Ectodermal cell (in vitro differentiated cells): ENCODE data around the gene ABCA4.

ENCODE experiments used
- H3K27ac ChIP-seq: 2 replicates; pipeline ENCODE4 v1.7.0; 2013; ENCODE audit warnings: mild to moderate bottlenecking, low read depth, low read length; ENCODE audit not compliant: insufficient read depth, poor library complexity, severe bottlenecking
- H3K27me3 ChIP-seq: 2 replicates; pipeline ENCODE4 v1.7.0; 2013; ENCODE audit warnings: mild to moderate bottlenecking, low read length; ENCODE audit not compliant: insufficient read depth, control insufficient read depth, poor library complexity, severe bottlenecking
- H3K36me3 ChIP-seq: one replicate; pipeline ENCODE4 v1.7.0; 2013; ENCODE audit warnings: low read length; ENCODE audit not compliant: control insufficient read depth, insufficient read depth
- H3K4me1 ChIP-seq: one replicate; pipeline ENCODE4 v1.7.0; 2013; ENCODE audit warnings: low read length; ENCODE audit not compliant: control insufficient read depth, insufficient read depth
- H3K4me3 ChIP-seq: 2 replicates; pipeline ENCODE4 v1.7.0; 2013; ENCODE audit warnings: low read depth, low read length, control low read depth; ENCODE audit not compliant: insufficient read depth
- H3K9me3 ChIP-seq: 2 replicates; pipeline ENCODE4 v1.7.0; 2013; ENCODE audit warnings: mild to moderate bottlenecking, low read length, moderate library complexity; ENCODE audit not compliant: control insufficient read depth
- WGBS, 2 experiments: methylation state at CpG; one replicate each; pipeline ENCODE4 v1.1.7; 2013; ENCODE audit warnings: missing lambda C conversion rate in 2 of 2; 5-methylcytosine and 5-hydroxymethylcytosine counted together

Gene ABCA4

GRCh38 chr1:94029130-94029993 lies 91.6 kb downstream of the ABCA4 start:
- Histone ChIP-seq H3K27me3 (no peaks in the 10 kb centered on the region), H3K36me3 (no peaks in the 10 kb centered on the region), H3K27ac (no peak overlapping the region), H3K4me1 (no peaks in the 10 kb centered on the region), H3K4me3 (no peak overlapping the region), H3K9me3 (no peaks in the 10 kb centered on the region)
- WGBS, 2 experiments = 96% methylated on average over 6 of the region's 6 CpGs

GRCh38 chr1:94027721-94028515 lies 93.0 kb downstream of the ABCA4 start:
- 92 to 93% methylated on average over 5 of the region's 5 CpGs for WGBS, 2 experiments
- no peaks in the 10 kb centered on the region for H3K36me3 ChIP-seq
- no peaks in the 10 kb centered on the region for H3K27me3 ChIP-seq
- no peak overlapping the region for H3K27ac ChIP-seq
- H3K4me1 ChIP-seq = no peaks in the 10 kb centered on the region
- no peaks in the 10 kb centered on the region for H3K9me3 ChIP-seq
- H3K4me3 ChIP-seq = no peak overlapping the region

- H3K9me3 ChIP-seq = no peaks in the 10 kb centered on the region
- H3K27ac ChIP-seq = no peak overlapping the region
- no peak overlapping the region for H3K4me3 ChIP-seq
- 92 to 94% methylated on average over 9 to 10 of the region's 10 CpGs for WGBS, 2 experiments
- H3K36me3 ChIP-seq = no peaks in the 10 kb centered on the region
- no peaks in the 10 kb centered on the region for H3K27me3 ChIP-seq
- H3K4me1 ChIP-seq = no peaks in the 10 kb centered on the region
Observed at GRCh38 chr1:94026619-94027380, 94.1 kb downstream of the ABCA4 start.

- Histone ChIP-seq H3K9me3 (no peaks in the 10 kb centered on the region), H3K4me1 (no peaks in the 10 kb centered on the region), H3K27me3 (no peaks in the 10 kb centered on the region), H3K27ac (no peak overlapping the region), H3K36me3 (no peaks in the 10 kb centered on the region), H3K4me3 (no peak overlapping the region)
- 84 to 85% methylated on average over 18 of the region's 18 CpGs for WGBS, 2 experiments
Observed at GRCh38 chr1:94025383-94026340, 95.3 kb downstream of the ABCA4 start.

GRCh38 chr1:94024104-94024792 lies 96.7 kb downstream of the ABCA4 start:
- no peaks in the 10 kb centered on the region for H3K36me3 ChIP-seq
- WGBS, 2 experiments = 91 to 93% methylated on average over 7 of the region's 8 CpGs
- H3K27ac ChIP-seq = no peak overlapping the region
- no peaks in the 10 kb centered on the region for H3K27me3 ChIP-seq
- H3K9me3 ChIP-seq = no peaks in the 10 kb centered on the region
- no peak overlapping the region for H3K4me3 ChIP-seq
- no peaks in the 10 kb centered on the region for H3K4me1 ChIP-seq

GRCh38 chr1:94022471-94023189 lies 98.3 kb downstream of the ABCA4 start:
- no peak overlapping the region for H3K4me3 ChIP-seq
- H3K27me3 ChIP-seq = no peaks in the 10 kb centered on the region
- H3K4me1 ChIP-seq = no peaks in the 10 kb centered on the region
- H3K36me3 ChIP-seq = no peaks in the 10 kb centered on the region
- H3K27ac ChIP-seq = no peak overlapping the region
- no peaks in the 10 kb centered on the region for H3K9me3 ChIP-seq
- 93 to 94% methylated on average over 6 of the region's 6 CpGs for WGBS, 2 experiments

- no peaks in the 10 kb centered on the region for H3K27me3 ChIP-seq
- H3K9me3 ChIP-seq = no peaks in the 10 kb centered on the region
- H3K4me3 ChIP-seq = no peak overlapping the region
- H3K36me3 ChIP-seq = no peaks in the 10 kb centered on the region
- WGBS, 2 experiments = 88 to 93% methylated on average over 10 of the region's 10 CpGs
- H3K4me1 ChIP-seq = no peaks in the 10 kb centered on the region
- no peak overlapping the region for H3K27ac ChIP-seq
Observed at GRCh38 chr1:94020764-94021579, 100.0 kb downstream of the ABCA4 start.

- Histone ChIP-seq H3K27ac (no peak overlapping the region), H3K9me3 (no peaks in the 10 kb centered on the region), H3K27me3 (no peaks in the 10 kb centered on the region), H3K4me3 (no peak overlapping the region), H3K4me1 (no peaks in the 10 kb centered on the region), H3K36me3 (no peaks in the 10 kb centered on the region)
- 79 to 82% methylated on average over 9 of the region's 9 CpGs for WGBS, 2 experiments
Observed at GRCh38 chr1:94019327-94019726, 101.6 kb downstream of the ABCA4 start.
